ENCODE data around the gene ZSCAN10. TPM values are rescaled to one million over a fixed set of nuclear protein-coding genes. Genes with fewer than 3 reads are reported as not detected.
A peak's percentile ranks its signal among the peaks of the same experiment; 100 is the strongest.

The ZSCAN10 gene
- total and polyA plus RNA-seq, 9 of the 15 experiments (the other 6 are each of a cell fraction or from before 2014, with no cell fraction given): 0.22 TPM; not detected in 8

DNA sequence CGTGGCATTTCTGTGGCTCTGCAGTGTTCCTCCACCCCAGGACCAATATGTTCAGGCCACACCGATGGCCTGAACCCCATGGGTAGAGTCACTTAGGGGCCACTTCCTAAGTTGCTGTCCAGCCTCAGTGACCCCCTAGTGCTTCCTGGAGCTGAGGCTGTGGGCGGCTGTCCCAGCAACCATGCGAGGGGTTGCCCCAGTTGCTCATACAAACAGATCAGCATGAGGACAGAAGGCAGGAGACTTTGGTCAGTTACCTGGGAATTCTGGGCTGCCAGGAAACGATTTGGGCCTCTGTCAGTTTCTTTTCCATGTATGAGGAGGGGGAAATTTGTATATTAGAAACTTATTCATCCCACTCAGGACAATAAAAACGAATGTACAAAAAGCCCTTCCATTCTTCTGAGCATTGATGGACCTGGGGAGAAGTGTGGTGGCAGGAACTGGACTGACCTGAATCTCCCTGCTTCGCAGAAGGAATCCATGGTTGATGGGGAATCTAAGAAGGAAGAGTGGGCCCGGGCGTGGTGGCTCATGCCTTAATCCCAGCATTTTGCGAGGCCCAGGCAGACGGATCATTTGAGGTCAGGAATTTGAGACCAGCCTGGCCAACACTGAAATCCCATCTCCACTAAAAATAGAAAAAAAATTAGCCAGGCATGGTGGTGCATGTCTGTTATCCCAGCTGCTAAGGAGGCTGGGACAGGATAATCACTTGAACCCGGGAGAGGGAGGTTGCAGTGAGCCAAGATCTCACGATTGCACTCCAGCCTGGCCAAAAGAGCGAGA, 38.6 kb downstream of the ZSCAN10 start:
- ATAC-seq (no peak), FAIRE-seq (no peak), DNase-seq (ENCODE audit: extremely low read depth in 1 of 4, low spot score in 3 of 4) (no peak)
- H3K36me3 ChIP-seq (ENCODE audit: control insufficient read depth, insufficient read depth, low read length): no peaks in the 10 kb centered on the region
- 63% methylated on average over 14 of the region's 14 CpGs for WGBS (ENCODE audit: insufficient coverage, low coverage, missing lambda C conversion rate)
- H3K4me3 ChIP-seq: no peak overlapping the region
- CTCF ChIA-PET (ENCODE audit: low intra/inter-chr PET ratio): no interaction called here
- intact Hi-C loops (cut with micrococcal nuclease) (no loop called here), in situ Hi-C loops (cut with MboI) (no loop called here)
- H3K27ac ChIP-seq (ENCODE audit: extremely low read depth, low read depth, low read length): no peak overlapping the region
- no TSS peak for BruUV-seq (replicated peaks)
- POLR2A ChIA-PET: interaction anchor here (0.5 to 1.0 kb wide), 3 partner anchors 16 to 34 kb away, joined by 3 read pairs; no protein-coding TSS in a partner anchor
- no peaks in the 10 kb centered on the region for H3K27me3 ChIP-seq (ENCODE audit: control insufficient read depth in 2 of 2, insufficient read depth in 2 of 2, low read length in 2 of 2)
- peaks cover 2% of the 10 kb centered on the region; the same call in 2 of the 3 replicates for H3K79me2 ChIP-seq (ENCODE audit: control insufficient read depth, insufficient read depth, low read length)
- 0 out of 2 replicates have a peak, but pooled peaks cover 3% of the 10 kb centered on the region for H4K20me1 ChIP-seq (replicated peaks; ENCODE audit: control insufficient read depth, insufficient read depth, low read length)
- no peaks in the 10 kb centered on the region for H3K9me3 ChIP-seq (replicated peaks; ENCODE audit: control insufficient read depth, insufficient read depth, low read depth, low read length)
- peak overlapping the region in 1 of 2 experiments; percentile 97; a peak in 1 of 4 replicates for H3K9ac ChIP-seq (ENCODE audit: insufficient read depth in 1 of 2, low read depth in 2 of 2, low read length in 2 of 2)
- H2AFZ ChIP-seq (ENCODE audit: low read depth, low read length): peak overlapping the region; percentile 97
- H3K4me2 ChIP-seq (ENCODE audit: insufficient read depth, low read length): no peak overlapping the region
- H3K9me1 ChIP-seq (ENCODE audit: control insufficient read depth, insufficient read depth, low read length): peaks cover 4% of the 10 kb centered on the region
- peaks cover 8 to 45% of the 10 kb centered on the region in 2 experiments for H3K4me1 ChIP-seq (replicated peaks in 1 of 2; ENCODE audit: control insufficient read depth in 2 of 2, insufficient read depth in 2 of 2, low read length in 2 of 2)
- TF ChIP-seq ZNF165 (CRISPR knock-in tag; IDR thresholded peaks at IDR 0.05; ENCODE audit: borderline replicate concordance) (no peak), SRSF3 (IDR thresholded peaks at IDR 0.05; ENCODE audit: insufficient read depth, low read length) (no peak), ADNP (tag; IDR thresholded peaks at IDR 0.05) (no peak), NR2C1 (IDR thresholded peaks at IDR 0.05) (no peak), NR2C1 (tag; IDR thresholded peaks at IDR 0.05) (no peak), POLR2B (IDR thresholded peaks at IDR 0.05; ENCODE audit: low read depth, partially characterized antibody) (no peak), PRPF4 (IDR thresholded peaks at IDR 0.05; ENCODE audit: insufficient read depth, low read depth, low read length, poor library complexity, severe bottlenecking) (no peak), SRSF7 (optimal IDR thresholded peaks at IDR 0.05; ENCODE audit: low read depth, low read length) (no peak), SRF (CRISPR knock-in tag; IDR thresholded peaks at IDR 0.05) (no peak), ZBTB43 (CRISPR knock-in tag; IDR thresholded peaks at IDR 0.05) (no peak)
- TF ChIP-seq, protein P1, sequence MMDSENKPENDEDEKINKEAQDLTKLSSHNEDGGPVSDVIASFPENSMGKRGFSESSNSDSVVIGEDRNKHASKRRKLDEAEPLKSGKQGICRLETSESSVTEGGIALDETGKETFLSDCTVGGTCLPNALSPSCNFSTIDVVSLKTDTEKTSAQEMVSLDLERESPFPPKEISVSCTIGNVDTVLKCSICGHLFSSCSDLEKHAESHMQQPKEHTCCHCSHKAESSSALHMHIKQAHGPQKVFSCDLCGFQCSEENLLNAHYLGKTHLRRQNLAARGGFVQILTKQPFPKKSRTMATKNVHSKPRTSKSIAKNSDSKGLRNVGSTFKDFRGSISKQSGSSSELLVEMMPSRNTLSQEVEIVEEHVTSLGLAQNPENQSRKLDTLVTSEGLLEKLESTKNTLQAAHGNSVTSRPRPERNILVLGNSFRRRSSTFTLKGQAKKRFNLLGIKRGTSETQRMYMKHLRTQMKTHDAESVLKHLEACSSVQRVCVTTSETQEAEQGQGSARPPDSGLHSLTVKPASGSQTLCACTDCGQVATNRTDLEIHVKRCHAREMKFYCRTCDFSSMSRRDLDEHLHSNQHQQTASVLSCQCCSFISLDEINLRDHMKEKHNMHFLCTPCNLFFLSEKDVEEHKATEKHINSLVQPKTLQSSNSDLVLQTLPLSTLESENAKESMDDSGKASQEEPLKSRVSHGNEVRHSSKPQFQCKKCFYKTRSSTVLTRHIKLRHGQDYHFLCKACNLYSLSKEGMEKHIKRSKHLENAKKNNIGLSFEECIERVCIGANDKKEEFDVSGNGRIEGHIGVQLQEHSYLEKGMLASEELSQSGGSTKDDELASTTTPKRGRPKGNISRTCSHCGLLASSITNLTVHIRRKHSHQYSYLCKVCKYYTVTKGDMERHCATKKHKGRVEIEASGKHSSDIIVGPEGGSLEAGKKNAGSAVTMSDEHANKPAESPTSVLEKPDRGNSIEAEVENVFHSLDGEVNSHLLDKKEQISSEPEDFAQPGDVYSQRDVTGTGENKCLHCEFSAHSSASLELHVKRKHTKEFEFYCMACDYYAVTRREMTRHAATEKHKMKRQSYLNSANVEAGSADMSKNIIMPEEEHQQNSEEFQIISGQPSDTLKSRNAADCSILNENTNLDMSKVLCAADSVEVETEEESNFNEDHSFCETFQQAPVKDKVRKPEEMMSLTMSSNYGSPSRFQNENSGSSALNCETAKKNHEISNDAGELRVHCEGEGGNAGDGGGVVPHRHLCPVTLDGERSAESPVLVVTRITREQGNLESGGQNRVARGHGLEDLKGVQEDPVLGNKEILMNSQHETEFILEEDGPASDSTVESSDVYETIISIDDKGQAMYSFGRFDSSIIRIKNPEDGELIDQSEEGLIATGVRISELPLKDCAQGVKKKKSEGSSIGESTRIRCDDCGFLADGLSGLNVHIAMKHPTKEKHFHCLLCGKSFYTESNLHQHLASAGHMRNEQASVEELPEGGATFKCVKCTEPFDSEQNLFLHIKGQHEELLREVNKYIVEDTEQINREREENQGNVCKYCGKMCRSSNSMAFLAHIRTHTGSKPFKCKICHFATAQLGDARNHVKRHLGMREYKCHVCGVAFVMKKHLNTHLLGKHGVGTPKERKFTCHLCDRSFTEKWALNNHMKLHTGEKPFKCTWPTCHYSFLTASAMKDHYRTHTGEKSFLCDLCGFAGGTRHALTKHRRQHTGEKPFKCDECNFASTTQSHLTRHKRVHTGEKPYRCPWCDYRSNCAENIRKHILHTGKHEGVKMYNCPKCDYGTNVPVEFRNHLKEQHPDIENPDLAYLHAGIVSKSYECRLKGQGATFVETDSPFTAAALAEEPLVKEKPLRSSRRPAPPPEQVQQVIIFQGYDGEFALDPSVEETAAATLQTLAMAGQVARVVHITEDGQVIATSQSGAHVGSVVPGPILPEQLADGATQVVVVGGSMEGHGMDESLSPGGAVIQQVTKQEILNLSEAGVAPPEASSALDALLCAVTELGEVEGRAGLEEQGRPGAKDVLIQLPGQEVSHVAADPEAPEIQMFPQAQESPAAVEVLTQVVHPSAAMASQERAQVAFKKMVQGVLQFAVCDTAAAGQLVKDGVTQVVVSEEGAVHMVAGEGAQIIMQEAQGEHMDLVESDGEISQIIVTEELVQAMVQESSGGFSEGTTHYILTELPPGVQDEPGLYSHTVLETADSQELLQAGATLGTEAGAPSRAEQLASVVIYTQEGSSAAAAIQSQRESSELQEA (IDR thresholded peaks at IDR 0.05; ENCODE audit: low read depth): no peak
